DMS153 treated with DMSO at 0.1 percent for 48 hours (cell line): Measurements from ENCODE around the gene CGREF1.
"Not testable (repeated sequence)": the region's sequence is repeated elsewhere in the genome, so short reads cannot be mapped to it uniquely, and the experiment has no call there.

ENCODE experiments used
- DNase-seq: peaks from one replicate; lab custom pipeline; 2025; ENCODE audit not compliant: unreplicated experiment; lab: John Stamatoyannopoulos, UW

The CGREF1 gene

GRCh38 chr2:27115519-27115918 lies 3.4 kb downstream of the CGREF1 start:
- DNase-seq, result no peak

GRCh38 chr2:27111392-27112078 lies 7.4 kb downstream of the CGREF1 start:
- DNase-seq, result not testable (repeated sequence)

GRCh38 chr2:27110603-27111352 lies 8.2 kb downstream of the CGREF1 start:
- not testable (repeated sequence) for DNase-seq

GRCh38 chr2:27109083-27109482 lies 9.8 kb downstream of the CGREF1 start:
- DNase-seq, result no peak

GRCh38 chr2:27108221-27108620 lies 10.7 kb downstream of the CGREF1 start:
- no peak for DNase-seq

GRCh38 chr2:27105981-27106380 lies 12.9 kb downstream of the CGREF1 start:
- DNase-seq, result no peak

- DNase-seq, result no peak
Observed at GRCh38 chr2:27102329-27102728, 16.6 kb downstream of the CGREF1 start.

- no peak for DNase-seq
Observed at GRCh38 chr2:27100036-27100435, 18.9 kb downstream of the CGREF1 start.

GRCh38 chr2:27099334-27099955 lies 19.5 kb downstream of the CGREF1 start:
- no peak for DNase-seq

- DNase-seq, result no peak
Observed at GRCh38 chr2:27097341-27097740, 21.6 kb downstream of the CGREF1 start.

GRCh38 chr2:27096748-27097297 lies 22.1 kb downstream of the CGREF1 start:
- DNase-seq, result no peak

GRCh38 chr2:27095745-27096651 lies 22.9 kb downstream of the CGREF1 start:
- peak; percentile 12 for DNase-seq

GRCh38 chr2:27095427-27095744 lies 23.5 kb downstream of the CGREF1 start:
- DNase-seq, result no peak

GRCh38 chr2:27094353-27094984 lies 24.5 kb downstream of the CGREF1 start:
- no peak for DNase-seq

- DNase-seq, result no peak
Observed at GRCh38 chr2:27093430-27094352, 25.2 kb downstream of the CGREF1 start.

GRCh38 chr2:27092696-27093429 lies 26.1 kb downstream of the CGREF1 start:
- DNase-seq, result no peak

- no peak for DNase-seq
Observed at GRCh38 chr2:27091746-27092695, 26.9 kb downstream of the CGREF1 start.
